Nephron progenitor cell (in vitro differentiated cells): Measurements from ENCODE around the gene DUSP7.

ENCODE experiments used
- DNase-seq: peaks from one replicate; pipeline ENCODE4 v3.0.0; 2021
- H3K27ac Mint-ChIP-seq: 2 replicates; pipeline ENCODE4 v1.8.0; 2021; ENCODE audit warnings: mild to moderate bottlenecking, moderate library complexity, mixed read lengths
- H3K27me3 Mint-ChIP-seq: 2 replicates; pipeline ENCODE4 v1.8.0; 2021; ENCODE audit warnings: mild to moderate bottlenecking, low read depth, mixed read lengths; ENCODE audit not compliant: poor library complexity
- H3K36me3 Mint-ChIP-seq: 2 replicates; pipeline ENCODE4 v1.8.0; 2021; ENCODE audit warnings: low read depth, mixed read lengths
- H3K4me1 Mint-ChIP-seq: 2 replicates; pipeline ENCODE4 v1.8.0; 2021; ENCODE audit warnings: mixed read lengths
- H3K4me3 Mint-ChIP-seq: 2 replicates; pipeline ENCODE4 v1.8.0; 2021; ENCODE audit warnings: mild to moderate bottlenecking, moderate library complexity, mixed read lengths
- H3K9me3 Mint-ChIP-seq: 2 replicates; pipeline ENCODE4 v1.8.0; 2021; ENCODE audit warnings: mild to moderate bottlenecking, moderate library complexity, mixed read lengths
- TF ChIP-seq, protein P1 (sequence below): fragments of 200-600 bp; sonication (generic); IDR thresholded peaks from 2 replicates; pipeline ENCODE4 v1.5.0; 2021; ENCODE audit warnings: antibody characterized with exemption

Gene DUSP7

DNA sequence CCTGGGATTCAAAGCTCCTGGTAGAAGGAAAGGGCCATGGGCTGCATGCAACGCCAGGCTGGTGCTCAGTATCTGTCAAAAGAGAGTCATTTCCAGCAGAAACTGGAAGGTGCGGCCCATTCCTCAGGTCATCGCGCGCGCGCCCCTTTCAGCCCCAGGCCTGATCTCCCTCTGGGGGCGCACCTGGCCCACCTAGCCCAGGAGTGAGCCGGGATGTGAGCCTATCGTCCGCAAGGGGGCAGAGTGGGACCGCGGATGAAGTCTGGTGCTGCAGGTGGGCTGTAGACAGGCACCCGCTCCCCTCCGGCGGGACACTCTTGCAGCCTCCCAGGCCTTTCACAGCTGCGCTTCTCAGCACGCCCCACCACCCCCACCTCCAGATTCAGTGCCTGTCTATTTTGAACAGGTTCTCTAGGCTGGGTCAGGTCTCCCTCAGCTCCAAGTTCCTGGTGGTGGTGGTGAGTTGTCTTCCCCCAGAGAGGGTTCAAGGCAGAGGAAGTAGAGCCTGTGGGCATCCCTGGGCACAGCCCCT lies 54.9 kb downstream of the DUSP7 start:
- H3K27ac Mint-ChIP-seq: no peak overlapping the region
- H3K4me3 Mint-ChIP-seq: no peak overlapping the region
- H3K36me3 Mint-ChIP-seq: no peaks in the 10 kb centered on the region
- peak; percentile 93 for DNase-seq
- TF ChIP-seq, protein P1, sequence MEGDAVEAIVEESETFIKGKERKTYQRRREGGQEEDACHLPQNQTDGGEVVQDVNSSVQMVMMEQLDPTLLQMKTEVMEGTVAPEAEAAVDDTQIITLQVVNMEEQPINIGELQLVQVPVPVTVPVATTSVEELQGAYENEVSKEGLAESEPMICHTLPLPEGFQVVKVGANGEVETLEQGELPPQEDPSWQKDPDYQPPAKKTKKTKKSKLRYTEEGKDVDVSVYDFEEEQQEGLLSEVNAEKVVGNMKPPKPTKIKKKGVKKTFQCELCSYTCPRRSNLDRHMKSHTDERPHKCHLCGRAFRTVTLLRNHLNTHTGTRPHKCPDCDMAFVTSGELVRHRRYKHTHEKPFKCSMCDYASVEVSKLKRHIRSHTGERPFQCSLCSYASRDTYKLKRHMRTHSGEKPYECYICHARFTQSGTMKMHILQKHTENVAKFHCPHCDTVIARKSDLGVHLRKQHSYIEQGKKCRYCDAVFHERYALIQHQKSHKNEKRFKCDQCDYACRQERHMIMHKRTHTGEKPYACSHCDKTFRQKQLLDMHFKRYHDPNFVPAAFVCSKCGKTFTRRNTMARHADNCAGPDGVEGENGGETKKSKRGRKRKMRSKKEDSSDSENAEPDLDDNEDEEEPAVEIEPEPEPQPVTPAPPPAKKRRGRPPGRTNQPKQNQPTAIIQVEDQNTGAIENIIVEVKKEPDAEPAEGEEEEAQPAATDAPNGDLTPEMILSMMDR: peak; percentile 92
- peaks cover 30% of the 10 kb centered on the region for H3K27me3 Mint-ChIP-seq
- peaks cover 68% of the 10 kb centered on the region for H3K4me1 Mint-ChIP-seq
- no peaks in the 10 kb centered on the region for H3K9me3 Mint-ChIP-seq

DNA sequence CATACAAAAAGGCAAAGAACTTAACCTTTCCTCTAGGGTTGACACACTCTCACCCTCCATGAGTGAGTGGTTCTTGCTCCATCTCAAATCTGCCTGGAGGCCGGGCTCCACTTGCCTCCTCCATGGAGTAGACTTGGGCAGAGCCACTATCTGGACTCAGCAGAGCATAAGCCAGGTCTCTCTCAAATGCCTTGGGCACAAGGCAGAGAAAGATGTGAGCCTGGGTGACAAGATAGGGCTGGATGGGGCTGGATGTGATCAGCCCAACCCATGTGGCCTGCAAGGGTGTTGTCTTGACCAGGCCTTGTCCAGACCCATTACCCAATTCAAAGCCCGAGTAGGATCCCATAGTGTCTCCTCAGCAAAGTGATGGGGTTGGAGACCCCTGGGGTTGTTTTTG lies 56.5 kb downstream of the DUSP7 start:
- no peak for DNase-seq
- H3K4me3 Mint-ChIP-seq: no peak overlapping the region

More for the DNA sequence above, 56.5 kb downstream of the DUSP7 start:
- TF ChIP-seq, protein P1: no peak
- H3K36me3 Mint-ChIP-seq: peaks cover 9% of the 10 kb centered on the region
- H3K27me3 Mint-ChIP-seq: peaks cover 30% of the 10 kb centered on the region
- H3K27ac Mint-ChIP-seq: no peak overlapping the region
- H3K4me1 Mint-ChIP-seq: peaks cover 63% of the 10 kb centered on the region
- no peaks in the 10 kb centered on the region for H3K9me3 Mint-ChIP-seq
